Neuronal stem cell (in vitro differentiated cells): ENCODE data around the gene SH3PXD2A.
"Not testable (repeated sequence)": the region's sequence is repeated elsewhere in the genome, so short reads cannot be mapped to it uniquely, and the experiment has no call there.

Source experiments
- DNase-seq: peaks from one replicate; pipeline ENCODE4 v3.0.0-alpha.2; 2013; ENCODE audit warnings: low spot score
- H2AFZ ChIP-seq: one replicate; pipeline ENCODE4 v1.6.1; 2013; ENCODE audit warnings: mild to moderate bottlenecking, low read length, inconsistent platforms
- H2AK5ac ChIP-seq: 2 replicates; pipeline ENCODE4 v1.6.1; 2013; ENCODE audit warnings: low read depth, mild to moderate bottlenecking, inconsistent platforms, low read length, moderate library complexity, mixed read lengths
- H2BK120ac ChIP-seq: 2 replicates; pipeline ENCODE4 v1.6.1; 2013; ENCODE audit warnings: low read depth, mild to moderate bottlenecking, inconsistent platforms, low read length, moderate library complexity, mixed read lengths
- H2BK12ac ChIP-seq: one replicate; pipeline ENCODE4 v1.6.1; 2013; ENCODE audit warnings: low read length, inconsistent platforms
- H2BK15ac ChIP-seq: 2 replicates; pipeline ENCODE4 v1.6.1; 2013; ENCODE audit warnings: mild to moderate bottlenecking, low read length, inconsistent platforms, mixed read lengths
- H2BK5ac ChIP-seq: one replicate; pipeline ENCODE4 v1.6.1; 2013; ENCODE audit warnings: inconsistent platforms, mild to moderate bottlenecking, low read length, moderate library complexity
- H3K14ac ChIP-seq: one replicate; pipeline ENCODE4 v1.6.1; 2013; ENCODE audit warnings: low read length, inconsistent platforms
- H3K18ac ChIP-seq: 2 replicates; pipeline ENCODE4 v1.6.1; 2013; ENCODE audit warnings: low read length, inconsistent platforms
- H3K23ac ChIP-seq: 2 replicates; pipeline ENCODE4 v1.6.1; 2013; ENCODE audit warnings: low read depth, mild to moderate bottlenecking, mixed read lengths, low read length, inconsistent platforms; ENCODE audit not compliant: poor library complexity
- H3K27ac ChIP-seq: replicated peaks from 3 replicates; pipeline ENCODE4 v1.5.1; 2013; ENCODE audit warnings: low read length, inconsistent platforms
- H3K27me3 ChIP-seq, 3 experiments: 2 replicates each; pipeline ENCODE4 v1.6.1; 2013; ENCODE audit warnings: low read length in 3 of 3, mild to moderate bottlenecking in 2 of 3, inconsistent platforms in 1 of 3, low read depth in 1 of 3, mixed read lengths in 1 of 3, moderate library complexity in 1 of 3; ENCODE audit not compliant: control insufficient read depth in 3 of 3, insufficient read depth in 3 of 3
- H3K36me3 ChIP-seq, 2 donors: replicated peaks in 1 of 2; 2 replicates each; pipeline ENCODE4 v1.6.1; 2013; ENCODE audit warnings: low read length in 2 of 2; ENCODE audit not compliant: control insufficient read depth in 2 of 2, insufficient read depth in 2 of 2
- H3K4ac ChIP-seq: 2 replicates; pipeline ENCODE4 v1.6.1; 2013; ENCODE audit warnings: inconsistent platforms, mild to moderate bottlenecking, low read length, moderate library complexity
- H3K4me1 ChIP-seq, 2 donors: 1 replicate in 1 of 2; 2 replicates in 1 of 2; pipeline ENCODE4 v1.6.1; 2013; ENCODE audit warnings: low read length in 2 of 2, low read depth in 1 of 2; ENCODE audit not compliant: control insufficient read depth in 2 of 2, insufficient read depth in 1 of 2
- H3K4me2 ChIP-seq: one replicate; pipeline ENCODE4 v1.6.1; 2013; ENCODE audit warnings: mild to moderate bottlenecking, low read length, inconsistent platforms; ENCODE audit not compliant: insufficient read depth, poor library complexity, severe bottlenecking
- H3K4me3 ChIP-seq, 2 donors: 2 replicates each; pipeline ENCODE4 v1.5.1; 2013; ENCODE audit warnings: low read length in 2 of 2, mild to moderate bottlenecking in 2 of 2, inconsistent platforms in 1 of 2, moderate library complexity in 1 of 2
- H3K79me1 ChIP-seq: one replicate; pipeline ENCODE4 v1.6.1; 2013; ENCODE audit warnings: low read depth, mild to moderate bottlenecking, inconsistent platforms, low read length, moderate library complexity
- H3K9ac ChIP-seq: one replicate; pipeline ENCODE4 v1.6.1; 2013; ENCODE audit warnings: mild to moderate bottlenecking, low read depth, low read length, inconsistent platforms; ENCODE audit not compliant: poor library complexity
- H3K9me3 ChIP-seq, 2 donors: replicated peaks in 1 of 2; 2 replicates each; pipeline versions ENCODE3 to v1.6.1; 2013; ENCODE audit warnings: low read length in 2 of 2, mild to moderate bottlenecking in 2 of 2, inconsistent platforms in 1 of 2, low read depth in 1 of 2, mixed read lengths in 1 of 2, moderate library complexity in 1 of 2; ENCODE audit not compliant: control insufficient read depth in 2 of 2, insufficient read depth in 1 of 2
- H4K8ac ChIP-seq: one replicate; pipeline ENCODE4 v1.6.1; 2013; ENCODE audit warnings: low read depth, mild to moderate bottlenecking, inconsistent platforms, low read length, moderate library complexity
- H4K91ac ChIP-seq: one replicate; pipeline ENCODE4 v1.6.1; 2013; ENCODE audit warnings: low read length, low read depth, mild to moderate bottlenecking, inconsistent platforms; ENCODE audit not compliant: poor library complexity
- WGBS, 2 donors: extraction: QIAGEN DNeasy Blood & Tissue Kit; methylation state at CpG; one replicate each; pipeline ENCODE4 v1.1.7; 2013; ENCODE audit warnings: missing lambda C conversion rate in 2 of 2, mixed read lengths in 1 of 2; ENCODE audit not compliant: insufficient read length in 2 of 2, insufficient replicate concordance in 1 of 2; ENCODE audit errors: extremely low coverage in 2 of 2; 5-methylcytosine and 5-hydroxymethylcytosine counted together

SH3PXD2A gene

GRCh38 chr10:103775776-103776175, 79.6 kb downstream of the SH3PXD2A start:
- no peak for DNase-seq
- Histone ChIP-seq H3K9ac (no peak overlapping the region), H2BK120ac (no peak overlapping the region), H3K14ac (no peak overlapping the region), H3K9me3 (peaks cover 0 to 8% of the 10 kb centered on the region in 2 donors), H3K4me3 (no peak overlapping the region), H4K91ac (no peak overlapping the region), H3K18ac (no peak overlapping the region), H4K8ac (no peak overlapping the region), H2AFZ (no peak overlapping the region), H3K36me3 (no peaks in the 10 kb centered on the region), H2BK15ac (no peak overlapping the region), H3K23ac (no peak overlapping the region), H3K4ac (no peak overlapping the region), H3K27ac (no peak overlapping the region), H3K27me3 (no peaks in the 10 kb centered on the region), H3K79me1 (no peaks in the 10 kb centered on the region), H3K4me1 (peaks cover 3 to 11% of the 10 kb centered on the region in 2 donors), H2BK5ac (no peak overlapping the region), H2BK12ac (no peak overlapping the region), H3K4me2 (no peak overlapping the region), H2AK5ac (no peak overlapping the region)
- no CpG with 5 or more reads among the region's 5 CpGs for WGBS, 2 donors

- peak overlapping the region in 1 of 2 donors; percentile 37 for H3K4me3 ChIP-seq
- not testable (repeated sequence) for H3K27me3 ChIP-seq, H3K4ac ChIP-seq, H3K9ac ChIP-seq, H3K79me1 ChIP-seq, H2BK120ac ChIP-seq, H3K18ac ChIP-seq, H2BK5ac ChIP-seq, H2AK5ac ChIP-seq, DNase-seq, H2BK15ac ChIP-seq, H3K23ac ChIP-seq, H4K91ac ChIP-seq, H3K36me3 ChIP-seq, H2BK12ac ChIP-seq, H3K9me3 ChIP-seq, H4K8ac ChIP-seq
- H3K4me2 ChIP-seq, result peak overlapping the region; percentile 70
- H3K4me1 ChIP-seq, result peaks cover 11 to 14% of the 10 kb centered on the region in 2 donors
- peak overlapping the region; percentile 97 for H3K27ac ChIP-seq
- H3K14ac ChIP-seq, result peak overlapping the region; percentile 31
- peak overlapping the region; percentile 91 for H2AFZ ChIP-seq
- WGBS, 2 donors, result no CpG with 5 or more reads among the region's 13 CpGs
Measured at GRCh38 chr10:103772846-103773245, 82.5 kb downstream of the SH3PXD2A start.

DNA sequence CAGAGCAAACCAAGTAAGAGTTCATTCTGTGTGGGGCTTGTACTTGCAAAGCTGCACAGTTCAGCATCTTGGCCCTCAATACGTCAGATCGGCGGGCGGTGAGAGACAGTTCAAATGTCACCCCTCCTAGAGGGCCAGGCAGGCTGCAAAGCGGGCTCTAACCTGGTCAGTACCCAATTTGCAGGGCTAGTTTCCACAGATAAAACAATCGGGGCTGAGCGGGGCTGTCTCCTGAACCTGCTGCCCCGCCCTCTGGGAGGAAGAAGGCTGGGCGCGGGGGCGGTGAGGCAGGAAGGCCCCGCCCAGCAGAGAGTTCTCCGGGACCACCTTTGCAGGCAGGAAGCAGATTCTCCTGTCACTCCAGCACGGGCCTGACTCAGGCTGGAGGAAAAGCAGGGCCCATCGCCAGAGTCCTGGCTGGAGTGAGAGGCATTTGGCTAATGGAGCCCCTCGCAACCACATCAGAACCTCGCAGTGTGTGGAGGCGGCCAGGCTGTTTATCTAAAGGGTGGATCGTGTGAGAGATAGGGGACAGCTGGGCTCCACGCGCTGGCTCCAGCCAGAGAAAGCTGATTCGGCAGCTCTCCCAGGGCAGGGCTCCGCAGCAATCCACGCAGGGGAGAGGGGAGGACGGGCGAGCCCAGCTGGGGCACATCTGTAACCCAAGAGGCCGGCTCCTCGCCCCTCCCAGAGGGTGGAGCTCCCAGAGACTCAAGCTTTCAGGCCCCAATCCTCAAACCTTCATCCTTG, 83.1 kb downstream of the SH3PXD2A start:
- peak overlapping the region; percentile 97 for H3K18ac ChIP-seq
- H3K36me3 ChIP-seq, result peaks cover 0 to 2% of the 10 kb centered on the region in 2 donors
- H3K4me2 ChIP-seq, result peak overlapping the region; percentile 70
- H3K4ac ChIP-seq, result no peak overlapping the region
- peak overlapping the region; percentile 91 for H2AFZ ChIP-seq
- no peaks in the 10 kb centered on the region for H3K79me1 ChIP-seq
- peaks cover 12 to 14% of the 10 kb centered on the region in 2 donors for H3K4me1 ChIP-seq
- H3K23ac ChIP-seq, result peak overlapping the region; percentile 76
- no peak overlapping the region for H2BK12ac ChIP-seq
- peak overlapping the region; percentile 37 to 73 for H3K4me3 ChIP-seq
- H4K8ac ChIP-seq, result no peak overlapping the region
- no peak overlapping the region for H2AK5ac ChIP-seq
- no peaks in the 10 kb centered on the region for H3K27me3 ChIP-seq
- H4K91ac ChIP-seq, result no peak overlapping the region
- peak overlapping the region; percentile 97 for H3K27ac ChIP-seq
- peak; percentile 72 for DNase-seq
- peaks cover 0 to 8% of the 10 kb centered on the region in 2 donors for H3K9me3 ChIP-seq
- H3K14ac ChIP-seq, result peak overlapping the region; percentile 31
- peak overlapping the region; percentile 89 for H3K9ac ChIP-seq
- peak overlapping the region; percentile 43 for H2BK120ac ChIP-seq
- H2BK5ac ChIP-seq, result no peak overlapping the region
- no CpG with 5 or more reads among the region's 28 CpGs for WGBS, 2 donors
- no peak overlapping the region for H2BK15ac ChIP-seq

GRCh38 chr10:103770139-103770538, 85.2 kb downstream of the SH3PXD2A start:
- Histone ChIP-seq H3K79me1 (no peaks in the 10 kb centered on the region), H2AK5ac (no peak overlapping the region), H4K8ac (no peak overlapping the region), H3K23ac (no peak overlapping the region), H2BK5ac (no peak overlapping the region), H2BK120ac (no peak overlapping the region), H3K36me3 (peaks cover 2 to 6% of the 10 kb centered on the region in 2 donors), H3K4me1 (peaks cover 12 to 16% of the 10 kb centered on the region in 2 donors), H3K18ac (no peak overlapping the region), H3K27ac (no peak overlapping the region), H3K4me2 (no peak overlapping the region), H3K14ac (no peak overlapping the region), H3K4ac (no peak overlapping the region), H2AFZ (no peak overlapping the region), H3K9me3 (peaks cover 0 to 8% of the 10 kb centered on the region in 2 donors), H2BK15ac (no peak overlapping the region), H3K27me3 (no peaks in the 10 kb centered on the region), H4K91ac (no peak overlapping the region), H3K4me3 (no peak overlapping the region), H3K9ac (no peak overlapping the region), H2BK12ac (no peak overlapping the region)
- DNase-seq, result no peak
- WGBS, 2 donors, result no CpG with 5 or more reads among the region's 2 CpGs
